ENCODE data around the gene CD300LF. TPM values are rescaled to one million over a fixed set of nuclear protein-coding genes. Genes with fewer than 3 reads are reported as not detected.

Gene CD300LF
- total RNA-seq, 1 donor from 2014 or later, result not detected

- DNase-seq (ENCODE audit: low read depth), result no peak
Observed at GRCh38 chr17:74746376-74746775, 33.7 kb upstream of the CD300LF start.

DNA sequence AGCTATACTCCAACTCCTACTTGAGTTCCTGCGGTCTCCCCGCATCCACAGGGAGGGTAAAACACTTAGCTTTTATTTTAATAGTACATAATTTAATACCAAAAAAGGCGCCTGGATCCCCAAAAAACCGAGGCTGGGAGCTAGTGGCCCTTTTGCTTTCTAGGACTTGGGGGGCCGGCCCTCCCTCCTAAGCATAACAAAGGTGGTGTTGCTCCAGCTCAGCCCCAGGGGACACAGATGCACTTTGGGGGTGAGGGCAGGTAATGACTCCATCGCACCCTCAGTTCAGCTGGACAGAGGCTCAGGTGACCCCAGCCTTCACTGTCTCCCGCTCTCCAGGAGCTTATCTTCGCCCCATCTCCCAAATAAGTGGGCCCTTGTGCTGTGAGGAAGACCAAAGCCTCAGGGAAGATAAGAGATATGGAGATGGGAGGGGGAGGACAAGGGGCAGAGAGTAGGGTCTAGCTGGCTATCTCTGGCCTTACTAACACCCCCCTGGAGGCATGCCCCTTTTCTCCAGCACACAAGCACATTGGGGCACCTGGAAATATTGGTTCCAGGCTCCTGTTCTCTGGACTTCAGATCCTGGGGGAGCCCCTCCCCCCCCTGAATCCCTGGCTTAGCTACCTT lies 32.9 kb upstream of the CD300LF start:
- DNase-seq (ENCODE audit: low read depth), result no peak

DNA sequence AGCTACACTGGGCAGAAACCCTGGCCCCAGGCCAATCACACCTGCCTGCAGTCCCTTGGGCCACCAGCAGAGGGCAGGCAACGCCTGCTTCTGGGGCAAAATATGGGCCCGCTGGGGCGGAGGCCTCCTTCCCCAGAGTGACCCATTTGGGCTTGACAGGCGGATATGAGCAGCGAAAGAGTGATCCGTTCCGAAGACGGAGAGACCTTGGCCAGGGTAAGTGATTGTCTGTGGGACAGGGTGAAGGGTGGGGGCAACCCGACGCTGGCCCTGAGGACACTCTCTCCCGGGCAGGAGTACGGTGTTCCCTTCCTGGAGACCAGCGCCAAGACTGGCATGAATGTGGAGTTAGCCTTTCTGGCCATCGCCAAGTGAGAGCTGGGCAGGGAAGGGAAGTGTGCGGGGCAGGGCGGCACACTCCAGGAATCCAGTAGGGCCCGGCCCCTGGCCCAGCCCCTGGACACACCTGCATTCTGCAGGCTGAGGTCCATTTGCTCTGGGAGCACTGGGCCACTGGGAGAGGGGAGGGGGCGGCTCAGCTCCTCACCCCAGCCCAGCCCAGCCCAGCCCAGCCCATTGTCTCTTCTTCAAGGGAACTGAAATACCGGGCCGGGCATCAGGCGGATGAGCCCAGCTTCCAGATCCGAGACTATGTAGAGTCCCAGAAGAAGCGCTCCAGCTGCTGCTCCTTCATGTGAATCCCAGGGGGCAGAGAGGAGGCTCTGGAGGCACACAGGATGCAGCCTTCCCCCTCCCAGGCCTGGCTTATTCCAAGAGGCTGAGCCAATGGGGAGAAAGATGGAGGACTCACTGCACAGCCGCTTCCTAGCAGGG lies 32.2 kb upstream of the CD300LF start:
- peak; percentile 78 for DNase-seq (ENCODE audit: low read depth)

- DNase-seq (ENCODE audit: low read depth), result no peak
Observed at GRCh38 chr17:74744349-74744713, 31.6 kb upstream of the CD300LF start.

GRCh38 chr17:74743755-74744154 lies 31.0 kb upstream of the CD300LF start:
- no peak for DNase-seq (ENCODE audit: low read depth)

- DNase-seq (ENCODE audit: low read depth), result no peak
Observed at GRCh38 chr17:74742978-74743545, 30.3 kb upstream of the CD300LF start.

- DNase-seq (ENCODE audit: low read depth), result no peak
Observed at GRCh38 chr17:74742153-74742515, 29.4 kb upstream of the CD300LF start.

DNA sequence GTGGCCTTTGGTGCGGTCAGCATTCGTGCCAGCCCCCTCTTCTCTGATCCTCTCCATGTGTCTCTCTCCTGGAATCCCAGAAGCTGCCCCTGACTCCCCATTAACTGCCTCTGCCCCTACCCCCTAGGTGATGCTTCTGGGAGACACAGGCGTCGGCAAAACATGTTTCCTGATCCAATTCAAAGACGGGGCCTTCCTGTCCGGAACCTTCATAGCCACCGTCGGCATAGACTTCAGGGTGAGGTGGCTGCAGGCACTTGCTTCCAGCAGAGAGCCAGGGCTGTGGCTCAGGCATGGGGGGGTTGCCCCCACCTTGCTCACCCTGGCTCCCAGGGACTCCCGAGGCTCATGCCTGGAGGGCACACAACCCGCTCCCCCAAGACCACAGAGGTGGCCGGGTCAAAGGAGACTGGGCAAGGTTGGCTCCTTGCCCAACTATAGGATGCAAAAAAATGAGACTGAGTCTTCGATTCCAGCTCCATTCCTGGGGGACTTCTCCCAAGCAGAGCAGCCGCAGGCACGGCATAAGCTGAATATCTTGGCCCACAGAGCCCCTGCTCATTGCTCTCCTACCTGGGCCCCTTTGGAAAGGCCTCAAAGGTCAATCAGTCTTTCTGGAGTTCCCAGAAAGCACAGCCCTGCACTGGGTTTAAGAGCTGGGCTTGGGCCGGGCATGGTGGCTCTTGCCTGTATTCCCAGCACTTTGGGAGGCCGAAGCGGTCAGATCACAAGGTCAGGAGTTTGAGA lies 28.1 kb upstream of the CD300LF start:
- DNase-seq (ENCODE audit: low read depth), result no peak

- no peak for DNase-seq (ENCODE audit: low read depth)
Observed at GRCh38 chr17:74740173-74740572, 27.4 kb upstream of the CD300LF start.

GRCh38 chr17:74739227-74739831 lies 26.6 kb upstream of the CD300LF start:
- no peak for DNase-seq (ENCODE audit: low read depth)

DNA sequence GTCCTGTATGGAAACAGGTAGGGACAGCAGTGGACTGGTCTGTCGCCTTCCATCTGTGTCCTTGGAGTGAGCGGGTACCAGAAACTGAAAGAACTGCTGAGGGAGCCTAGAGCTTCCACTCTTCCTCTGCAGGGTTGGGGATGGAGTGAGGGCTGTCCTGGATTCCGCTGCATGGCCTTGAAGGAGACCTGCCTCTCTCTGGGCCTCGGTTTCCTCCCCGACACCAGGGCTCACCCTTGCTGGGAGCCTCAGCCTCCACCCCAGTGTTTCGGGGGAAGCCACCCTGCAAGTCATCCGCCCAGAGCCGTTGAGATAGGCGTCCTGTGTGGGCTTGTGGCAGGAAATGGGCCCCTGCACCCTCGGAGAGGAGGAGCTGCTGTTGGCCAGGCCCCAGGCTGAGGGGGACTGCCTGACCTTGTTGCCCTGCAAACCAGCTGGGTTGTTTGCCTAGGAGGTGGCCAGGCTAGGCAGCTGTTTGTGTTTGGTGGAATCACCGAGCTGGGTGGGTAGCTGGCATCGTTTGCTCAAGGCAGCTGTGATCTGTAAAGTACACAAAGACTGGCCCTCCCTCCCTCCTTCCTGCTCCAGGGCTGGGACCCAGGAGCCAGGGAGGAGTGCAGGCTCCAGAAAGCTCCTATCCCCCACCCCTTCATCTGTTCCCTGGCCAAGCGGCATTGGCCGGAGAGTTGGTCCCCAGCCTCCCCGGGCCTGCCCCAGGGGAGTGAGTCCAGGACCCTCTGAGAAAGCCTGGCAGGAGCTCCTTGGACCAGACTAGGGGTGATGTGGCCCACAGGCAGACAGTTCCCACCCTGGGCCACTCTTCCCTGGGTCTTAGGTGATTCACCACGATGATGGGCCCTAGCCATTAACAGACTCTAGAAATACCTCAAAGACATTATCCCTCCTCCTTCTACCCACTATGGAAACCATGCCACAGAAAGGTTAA lies 25.6 kb upstream of the CD300LF start:
- DNase-seq (ENCODE audit: low read depth), result peak; percentile 79

GRCh38 chr17:74737299-74738050 lies 24.8 kb upstream of the CD300LF start:
- peak; percentile 37 for DNase-seq (ENCODE audit: low read depth)

- peak; percentile 45 for DNase-seq (ENCODE audit: low read depth)
Observed at GRCh38 chr17:74736513-74737298, 24.0 kb upstream of the CD300LF start, which contains the start of gene RAB37. TSS of gene RAB37 (plus strand) at chr17:74737256. CDS start at chr17:74737273, 17 bp downstream.

DNA sequence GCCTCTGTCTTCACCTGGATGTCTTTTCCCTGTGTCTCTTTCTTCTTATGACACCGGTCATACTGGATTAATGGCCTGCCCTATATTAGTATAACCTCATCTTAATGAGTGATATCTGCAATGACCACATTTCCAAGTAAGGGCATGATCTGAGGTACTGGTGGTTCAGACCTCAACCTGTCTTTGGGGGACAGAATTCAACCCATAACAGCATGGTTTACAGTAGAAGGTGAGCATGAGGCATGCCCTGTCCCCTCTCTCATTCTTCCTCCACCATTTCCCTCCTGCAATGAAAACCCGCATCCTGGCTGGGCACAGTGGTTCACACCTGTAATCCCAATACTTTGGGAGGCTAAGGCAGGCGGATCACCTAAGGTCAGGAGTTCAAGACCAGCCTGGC lies 21.5 kb upstream of the CD300LF start:
- no peak for DNase-seq (ENCODE audit: low read depth)

GRCh38 chr17:74733365-74734122 lies 20.8 kb upstream of the CD300LF start:
- DNase-seq (ENCODE audit: low read depth), result no peak

DNA sequence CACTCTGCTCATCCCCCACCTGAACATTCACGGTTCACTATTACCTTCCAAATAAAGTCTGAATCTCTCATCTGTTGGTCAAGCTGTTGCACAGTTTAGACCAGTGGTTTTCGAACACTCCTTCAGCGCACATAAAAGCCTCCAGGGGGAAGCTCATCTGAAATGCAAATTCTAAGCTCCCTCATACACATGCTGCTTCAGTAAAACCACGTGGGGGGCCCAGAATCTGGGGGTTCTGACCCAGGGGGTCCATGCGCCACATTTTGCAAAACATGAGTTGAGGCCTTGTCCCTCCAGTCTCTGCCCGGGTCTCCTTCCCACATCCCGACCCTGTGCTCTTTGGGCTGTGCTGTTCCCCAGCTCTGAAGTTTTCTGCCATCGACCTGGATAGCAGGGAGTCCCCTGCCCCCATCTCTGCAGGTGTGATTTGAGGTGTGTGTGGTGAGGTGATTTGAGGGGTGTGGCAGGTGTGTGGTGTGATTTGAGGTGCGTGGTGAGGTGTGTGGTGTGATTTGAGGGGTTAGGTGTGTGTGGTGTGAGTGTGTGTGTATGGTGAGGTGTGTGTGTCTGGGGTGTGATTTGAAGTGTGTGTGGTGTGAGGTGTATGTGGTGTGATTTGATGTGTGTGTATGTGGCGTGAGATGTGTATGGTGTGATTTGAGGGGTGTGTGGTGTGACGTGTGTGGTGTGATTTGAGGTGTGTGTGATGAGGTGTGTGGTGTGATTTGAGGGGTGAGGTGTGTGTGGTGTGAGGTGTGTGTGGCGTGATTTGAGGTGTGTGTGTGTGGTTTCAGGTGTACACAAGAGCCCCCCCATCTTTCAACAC lies 19.5 kb upstream of the CD300LF start:
- no peak for DNase-seq (ENCODE audit: low read depth)

DNA sequence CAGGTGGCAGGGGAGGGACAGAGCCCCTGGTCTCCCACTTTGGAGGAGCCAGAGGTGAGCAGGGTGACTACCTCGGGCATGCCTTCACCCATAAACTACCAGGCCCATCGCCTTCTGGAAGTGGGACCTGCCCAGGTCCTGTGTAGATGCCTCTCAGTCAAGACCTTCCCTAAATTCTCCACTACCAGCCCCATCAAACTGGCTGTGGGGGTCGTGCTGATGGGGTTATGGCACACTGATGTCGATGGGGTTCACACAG lies 18.6 kb upstream of the CD300LF start:
- no peak for DNase-seq (ENCODE audit: low read depth)

Measured in myocyte (in vitro differentiated cells).